HEK293T (cell line): ENCODE data around the gene WBP1.

ENCODE experiments used
- CTCF ChIA-PET: fragments of 350-600 bp; formaldehyde crosslinking; extraction: SDS; loops from one replicate; lab custom pipeline; 2021; ENCODE audit warnings: antibody characterized with exemption, inconsistent platforms; lab: Yijun Ruan, JAX
- POLR2A ChIA-PET: fragments of 350-600 bp; formaldehyde crosslinking; extraction: SDS; loops from one replicate; lab custom pipeline; 2020; ENCODE audit warnings: antibody characterized with exemption, inconsistent platforms; lab: Yijun Ruan, JAX
- DNase-seq: peaks from one replicate; pipeline ENCODE4 v3.0.0; 2012; ENCODE audit warnings: mixed read lengths; ENCODE audit errors: extremely low spot score
- ARNT ChIP-seq: fragments of 450-650 bp; IDR thresholded peaks from 2 replicates; pipeline ENCODE4 v1.6.1; 2017; ENCODE audit warnings: mild to moderate bottlenecking
- BHLHE40 ChIP-seq: fragments of 450-650 bp; IDR thresholded peaks from 2 replicates; pipeline ENCODE4 v1.6.1; 2016; ENCODE audit warnings: mild to moderate bottlenecking, moderate library complexity, borderline replicate concordance
- CTBP1 ChIP-seq: fragments of 450-650 bp; IDR thresholded peaks from 2 replicates; pipeline ENCODE4 v1.6.1; 2016; ENCODE audit warnings: borderline replicate concordance
- ELF4 ChIP-seq: fragments of 450-650 bp; IDR thresholded peaks from 2 replicates; pipeline ENCODE4 v1.6.1; 2017; ENCODE audit warnings: antibody characterized with exemption
- FOXA1 ChIP-seq: fragments of 450-650 bp; IDR thresholded peaks from 2 replicates; pipeline ENCODE4 v1.6.1; 2016; ENCODE audit warnings: mild to moderate bottlenecking
- FOXK2 ChIP-seq: fragments of 450-650 bp; IDR thresholded peaks from 2 replicates; pipeline ENCODE4 v1.6.1; 2016; ENCODE audit warnings: mild to moderate bottlenecking
- FOXM1 ChIP-seq: fragments of 450-650 bp; IDR thresholded peaks from 2 replicates; pipeline ENCODE4 v1.6.1; 2017; ENCODE audit warnings: mild to moderate bottlenecking, borderline replicate concordance
- HDGF ChIP-seq: fragments of 450-650 bp; IDR thresholded peaks from 2 replicates; pipeline ENCODE4 v1.6.1; 2017; ENCODE audit warnings: antibody characterized with exemption, borderline replicate concordance
- L3MBTL2 ChIP-seq: fragments of 450-650 bp; conservative IDR thresholded peaks from 2 replicates; pipeline ENCODE4 v1.6.1; 2016; ENCODE audit warnings: mild to moderate bottlenecking
- LEF1 ChIP-seq: fragments of 450-650 bp; IDR thresholded peaks from 2 replicates; pipeline ENCODE4 v1.6.1; 2017; ENCODE audit warnings: mild to moderate bottlenecking, borderline replicate concordance
- NFRKB ChIP-seq: fragments of 450-650 bp; IDR thresholded peaks from 2 replicates; pipeline ENCODE4 v1.6.1; 2016; ENCODE audit warnings: mild to moderate bottlenecking, moderate library complexity
- SP1 ChIP-seq: fragments of 450-650 bp; IDR thresholded peaks from 2 replicates; pipeline ENCODE4 v1.6.1; 2017
- SUZ12 ChIP-seq: fragments of 450-650 bp; IDR thresholded peaks from 2 replicates; pipeline ENCODE4 v1.6.1; 2016; ENCODE audit warnings: mild to moderate bottlenecking
- TARDBP ChIP-seq: fragments of 450-650 bp; IDR thresholded peaks from 2 replicates; pipeline ENCODE4 v1.6.1; 2016
- ZNF384 ChIP-seq: fragments of 450-650 bp; IDR thresholded peaks from 2 replicates; pipeline ENCODE4 v1.6.1; 2016
- TF ChIP-seq, protein P1 (sequence below): fragments of 450-650 bp; IDR thresholded peaks from 2 replicates; pipeline ENCODE4 v1.6.1; 2016

Gene WBP1

DNA sequence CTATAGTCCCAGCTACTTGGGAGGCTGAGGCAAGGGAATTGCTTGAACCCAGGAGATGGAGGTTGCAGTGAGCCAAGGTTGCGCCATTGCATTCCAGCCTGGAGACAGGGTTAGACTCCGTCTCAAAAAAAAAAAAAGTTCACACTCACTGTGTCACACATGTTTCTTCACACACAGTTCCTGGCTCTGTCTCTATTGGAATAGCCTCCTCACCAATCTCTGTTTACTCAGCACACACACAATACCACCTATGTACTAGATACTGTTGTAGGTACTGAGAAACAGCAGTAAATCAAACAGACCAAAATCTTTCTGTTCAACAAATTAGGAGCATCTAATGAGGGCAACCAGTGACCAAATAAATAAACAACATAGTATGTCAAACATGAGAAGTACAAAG, 27.9 kb downstream of the WBP1 start:
- POLR2A ChIA-PET, result no interaction called here
- DNase-seq, result no peak
- CTCF ChIA-PET, result no interaction called here
- TF ChIP-seq ARNT, result no peak

DNA sequence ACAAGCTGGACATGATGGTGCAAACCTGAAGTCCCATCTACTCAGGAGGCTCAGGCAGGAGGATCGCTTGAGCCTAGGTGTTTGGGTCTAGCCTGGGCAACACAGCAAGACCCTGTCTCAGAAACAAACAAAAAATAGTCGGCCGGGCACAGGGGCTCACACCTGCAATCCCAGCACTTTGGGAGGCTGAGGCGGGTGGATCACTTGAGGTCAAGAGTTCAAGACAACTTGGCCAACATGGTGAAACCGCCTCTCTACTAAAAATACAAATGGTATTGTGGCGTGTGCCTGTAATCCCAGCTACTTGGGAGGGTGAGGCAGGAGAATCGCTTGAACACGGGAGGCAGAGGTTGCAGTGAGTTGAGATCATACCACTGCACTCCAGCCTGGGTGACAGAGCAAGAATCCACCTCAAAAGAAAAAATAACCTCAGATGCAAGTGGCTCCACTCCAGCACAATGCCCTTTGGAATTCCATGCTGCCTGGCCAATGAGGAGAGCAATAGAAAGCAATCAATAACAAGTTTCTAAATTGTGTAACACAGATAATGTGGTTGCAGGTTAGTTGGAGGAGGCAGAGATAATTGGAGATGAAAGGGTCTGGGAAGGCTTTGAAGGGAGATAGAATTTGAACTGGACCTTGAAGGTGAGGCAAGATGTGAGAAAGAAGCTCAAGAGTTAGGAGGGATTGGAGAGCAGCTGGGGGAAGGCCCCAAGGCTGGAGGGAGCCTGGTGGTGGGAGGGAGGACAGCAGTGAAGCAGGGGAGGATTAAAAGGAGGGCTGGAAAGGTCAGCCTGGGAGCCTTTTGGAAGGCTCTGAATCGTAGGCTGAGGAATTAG, 30.6 kb downstream of the WBP1 start:
- TF ChIP-seq FOXA1 (no peak), TARDBP (no peak), FOXK2 (no peak), ARNT (no peak), BHLHE40 (no peak), SP1 (no peak), LEF1 (no peak), ZNF384 (no peak), SUZ12 (no peak), L3MBTL2 (no peak), FOXM1 (no peak), NFRKB (no peak), ELF4 (no peak), HDGF (no peak), CTBP1 (no peak)
- TF ChIP-seq, protein P1, sequence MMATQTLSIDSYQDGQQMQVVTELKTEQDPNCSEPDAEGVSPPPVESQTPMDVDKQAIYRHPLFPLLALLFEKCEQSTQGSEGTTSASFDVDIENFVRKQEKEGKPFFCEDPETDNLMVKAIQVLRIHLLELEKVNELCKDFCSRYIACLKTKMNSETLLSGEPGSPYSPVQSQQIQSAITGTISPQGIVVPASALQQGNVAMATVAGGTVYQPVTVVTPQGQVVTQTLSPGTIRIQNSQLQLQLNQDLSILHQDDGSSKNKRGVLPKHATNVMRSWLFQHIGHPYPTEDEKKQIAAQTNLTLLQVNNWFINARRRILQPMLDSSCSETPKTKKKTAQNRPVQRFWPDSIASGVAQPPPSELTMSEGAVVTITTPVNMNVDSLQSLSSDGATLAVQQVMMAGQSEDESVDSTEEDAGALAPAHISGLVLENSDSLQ, result no peak
- POLR2A ChIA-PET, result interaction anchor here (1.1 kb wide), 1 partner anchor 18 kb away, joined by 4 read pairs; the partner anchor contains the start of gene PCGF1
- no peak for DNase-seq
- CTCF ChIA-PET, result no interaction called here

DNA sequence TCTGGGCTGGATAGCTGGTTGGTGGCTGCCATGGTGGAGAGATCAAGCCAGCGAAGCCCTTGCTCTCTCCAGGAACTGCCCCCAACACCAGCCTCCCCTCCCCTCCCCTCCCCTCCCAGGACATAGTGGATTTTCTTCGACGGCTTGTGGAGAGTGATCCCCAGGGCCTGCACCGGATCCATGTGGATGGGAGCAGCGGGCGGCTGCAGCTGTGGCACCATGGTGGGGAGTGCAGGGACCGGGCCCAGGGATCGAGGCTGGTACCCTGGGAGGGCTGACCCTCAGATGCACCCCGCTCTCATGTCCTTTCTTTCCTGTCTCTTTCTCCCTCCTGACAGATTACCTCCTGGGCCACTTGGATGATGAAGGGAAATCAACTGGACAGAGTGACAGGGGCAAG, 31.7 kb downstream of the WBP1 start:
- no peak for DNase-seq
- POLR2A ChIA-PET, result interaction anchor here (1.1 kb wide), 1 partner anchor 17 kb away, joined by 4 read pairs; the partner anchor contains the start of gene PCGF1
- CTCF ChIA-PET, result interaction anchor here (0.8 kb wide), 1 partner anchor 107 kb away, joined by 3 read pairs; no protein-coding TSS in a partner anchor
- TF ChIP-seq LEF1 (no peak), NFRKB (no peak), ZNF384 (no peak), ARNT (no peak), FOXM1 (no peak), HDGF (no peak), FOXA1 (no peak)
- TF ChIP-seq, protein P1, result no peak

DNA sequence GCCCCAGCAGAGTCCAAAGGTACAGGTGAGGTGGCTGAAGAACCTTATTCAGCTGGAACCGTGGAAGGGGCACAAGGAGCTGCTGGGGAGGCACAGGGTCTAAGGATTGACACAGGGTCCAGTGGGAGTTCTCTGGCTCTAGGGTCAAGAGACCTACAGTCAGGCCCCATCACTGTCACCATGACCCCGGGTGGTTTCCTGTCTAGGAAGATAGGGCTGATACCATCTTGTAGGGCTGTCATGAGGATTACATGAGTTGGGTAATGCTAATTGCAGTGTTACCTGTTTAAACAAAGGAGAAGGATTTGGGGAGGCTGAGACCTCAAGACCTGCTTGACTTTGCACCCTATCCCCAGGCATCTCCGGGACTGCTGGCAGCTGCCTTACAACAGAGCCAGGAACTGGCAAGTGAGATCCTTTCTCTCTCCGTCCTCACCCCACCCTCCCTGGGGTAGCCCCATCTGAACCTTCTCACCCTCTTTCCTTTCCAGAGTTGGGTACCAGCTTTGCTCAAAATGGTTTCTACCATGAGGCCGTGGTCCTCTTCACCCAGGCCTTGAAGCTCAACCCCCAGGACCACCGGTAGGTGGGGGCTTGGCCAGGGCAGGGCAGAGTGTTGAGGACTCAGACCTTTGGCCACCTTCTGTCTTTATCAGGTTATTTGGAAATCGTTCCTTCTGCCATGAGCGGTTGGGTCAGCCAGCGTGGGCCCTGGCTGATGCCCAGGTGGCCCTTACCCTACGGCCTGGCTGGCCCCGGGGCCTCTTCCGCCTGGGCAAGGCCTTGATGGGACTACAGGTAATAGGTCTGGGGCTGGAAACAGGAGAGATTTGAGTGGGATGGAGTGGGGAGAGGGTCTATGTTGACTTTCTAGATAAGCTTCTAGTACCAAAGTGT, 33.7 kb downstream of the WBP1 start:
- TF ChIP-seq CTBP1, result no peak
- TF ChIP-seq L3MBTL2, result no peak
- TF ChIP-seq FOXA1, result no peak
- TF ChIP-seq BHLHE40, result no peak
- no peak for TF ChIP-seq SUZ12
- TF ChIP-seq ELF4, result no peak
- no peak for TF ChIP-seq ZNF384
- no peak for TF ChIP-seq FOXM1
- no peak for TF ChIP-seq TARDBP
- TF ChIP-seq NFRKB, result no peak
- TF ChIP-seq, protein P1, result no peak
- TF ChIP-seq FOXK2, result no peak
- no peak for DNase-seq
- CTCF ChIA-PET, result no interaction called here
- POLR2A ChIA-PET, result no interaction called here

DNA sequence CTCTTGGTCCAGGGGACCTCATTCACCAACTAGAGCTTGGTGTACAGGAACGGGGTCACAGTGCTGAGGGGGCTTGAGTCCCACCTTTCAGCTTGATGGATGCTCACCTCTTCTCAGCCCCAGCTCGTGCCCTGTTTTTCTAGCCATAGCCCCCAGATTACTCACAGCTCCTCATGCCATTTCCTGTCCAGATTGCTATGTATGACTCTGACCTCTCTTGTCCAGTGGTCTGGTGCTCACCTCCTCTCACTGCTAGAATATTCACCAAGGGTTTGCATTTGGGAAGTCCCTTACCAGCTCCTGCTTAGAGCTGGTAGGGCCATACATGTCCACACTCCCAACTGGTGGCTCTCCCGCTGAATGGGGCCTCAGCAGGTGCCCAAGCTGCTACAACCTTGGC, 35.3 kb downstream of the WBP1 start:
- CTCF ChIA-PET, result no interaction called here
- TF ChIP-seq NFRKB (no peak), SP1 (no peak), ELF4 (no peak), ZNF384 (no peak), LEF1 (no peak), FOXA1 (no peak)
- POLR2A ChIA-PET, result interaction anchor here (1.0 to 1.7 kb wide), 5 partner anchors 10 to 28 kb away, joined by 4 read pairs; partner anchors contain the start of genes MRPL53 and PCGF1
- DNase-seq, result no peak

DNA sequence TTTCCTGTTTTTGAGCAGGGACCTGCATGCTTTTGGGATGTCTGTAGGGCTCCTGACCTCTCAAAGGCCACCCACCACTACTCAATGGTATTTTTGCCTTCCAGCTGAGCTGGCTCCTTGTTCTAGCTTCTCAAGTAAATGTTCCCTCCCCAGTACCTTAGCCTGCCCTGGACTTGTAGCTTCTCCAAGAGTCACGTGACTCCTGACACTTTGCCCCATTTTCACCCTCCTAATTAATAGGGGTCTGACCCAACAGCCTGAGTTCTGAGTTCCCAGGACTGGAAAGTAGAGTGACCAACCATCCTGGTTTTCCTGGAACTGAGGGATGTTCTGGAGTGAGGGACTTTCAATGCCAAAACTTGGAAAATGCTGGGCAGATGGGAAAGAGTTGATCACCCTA, 37.2 kb downstream of the WBP1 start:
- ChIA-PET CTCF (no interaction called here), POLR2A (no interaction called here)

More for the DNA sequence above, 37.2 kb downstream of the WBP1 start:
- no peak for DNase-seq
- TF ChIP-seq ELF4, result no peak
- no peak for TF ChIP-seq ZNF384
- no peak for TF ChIP-seq SUZ12
